ENCODE results near the gene TTYH3. TPM values are rescaled to one million over a fixed set of nuclear protein-coding genes. Genes with fewer than 3 reads are reported as not detected.

The TTYH3 gene
- total and polyA plus RNA-seq, 9 of the 15 experiments (the other 6 are each of a cell fraction or from before 2014, with no cell fraction given) = 0.01 to 5.5 (median 1.1) TPM

- ChIA-PET POLR2A (interaction anchor here (0.7 kb wide), 2 partner anchors 23 to 32 kb away, joined by 3 read pairs; no protein-coding TSS in a partner anchor), CTCF (ENCODE audit: low intra/inter-chr PET ratio) (no interaction called here)
- no peak for ATAC-seq
- intact Hi-C loops (cut with micrococcal nuclease) = loop anchor here (10.0 kb wide), 1 partner anchor 121 kb away; no protein-coding TSS in a partner anchor
- Histone ChIP-seq H3K9me1 (ENCODE audit: control insufficient read depth, insufficient read depth, low read length) (no peaks in the 10 kb centered on the region), H3K4me2 (ENCODE audit: insufficient read depth, low read length) (no peak overlapping the region), H3K9ac (ENCODE audit: insufficient read depth in 1 of 2, low read depth in 2 of 2, low read length in 2 of 2) (no peak overlapping the region), H3K27me3 (ENCODE audit: control insufficient read depth in 2 of 2, insufficient read depth in 2 of 2, low read length in 2 of 2) (peaks cover 42 to 70% of the 10 kb centered on the region in 2 experiments; a peak in 4 of 5 replicates), H3K9me3 (replicated peaks; ENCODE audit: control insufficient read depth, insufficient read depth, low read depth, low read length) (no peaks in the 10 kb centered on the region), H2AFZ (ENCODE audit: low read depth, low read length) (no peak overlapping the region), H3K27ac (ENCODE audit: extremely low read depth, low read depth, low read length) (no peak overlapping the region), H3K79me2 (ENCODE audit: control insufficient read depth, insufficient read depth, low read length) (no peaks in the 10 kb centered on the region), H3K4me3 (no peak overlapping the region), H3K36me3 (ENCODE audit: control insufficient read depth, insufficient read depth, low read length) (no peaks in the 10 kb centered on the region), H4K20me1 (replicated peaks; ENCODE audit: control insufficient read depth, insufficient read depth, low read length) (0 out of 2 replicates have a peak, but pooled peaks cover 5% of the 10 kb centered on the region), H3K4me1 (replicated peaks in 1 of 2; ENCODE audit: control insufficient read depth in 2 of 2, insufficient read depth in 2 of 2, low read length in 2 of 2) (peaks cover 0 to 32% of the 10 kb centered on the region in 2 experiments; a peak in 2 of 5 replicates)
- DNase-seq (ENCODE audit: extremely low read depth in 1 of 4, low spot score in 3 of 4) = no peak
- 9% methylated on average over 14 of the region's 14 CpGs for WGBS (ENCODE audit: insufficient coverage, low coverage, missing lambda C conversion rate)
- FAIRE-seq = no peak
- no TSS peak for BruUV-seq (replicated peaks)
- in situ Hi-C loops (cut with MboI) = no loop called here
- no peak for TF ChIP-seq ZNF274 (IDR thresholded peaks at IDR 0.05; ENCODE audit: borderline replicate concordance, low read depth, low read length)
- no peak for TF ChIP-seq SRSF7 (optimal IDR thresholded peaks at IDR 0.05; ENCODE audit: low read depth, low read length)
- no peak for TF ChIP-seq ZZZ3 (IDR thresholded peaks at IDR 0.05)
- no peak for TF ChIP-seq PPARD (CRISPR knock-in tag; IDR thresholded peaks at IDR 0.05)
- no peak for TF ChIP-seq THAP12 (CRISPR knock-in tag; IDR thresholded peaks at IDR 0.05)
- TF ChIP-seq BRD4 (IDR thresholded peaks at IDR 0.05) = no peak
- TF ChIP-seq ATF4 (CRISPR knock-in tag; IDR thresholded peaks at IDR 0.05) = no peak
- TF ChIP-seq TRIM24 (IDR thresholded peaks at IDR 0.05) = no peak
- no peak for TF ChIP-seq ZNF23 (CRISPR knock-in tag; IDR thresholded peaks at IDR 0.05)
- TF ChIP-seq E2F6 (IDR thresholded peaks at IDR 0.05; ENCODE audit: borderline replicate concordance in 1 of 2, extremely low read depth in 1 of 2, insufficient read depth in 1 of 2, insufficient read length in 1 of 2, low read depth in 1 of 2, low read length in 1 of 2, poor library complexity in 1 of 2, severe bottlenecking in 1 of 2) = no peak
- no peak for TF ChIP-seq BDP1 (IDR thresholded peaks at IDR 0.05; ENCODE audit: insufficient read depth, insufficient read length)
- TF ChIP-seq CLOCK (CRISPR knock-in tag; IDR thresholded peaks at IDR 0.05; ENCODE audit: borderline replicate concordance) = no peak
- no peak for TF ChIP-seq STAT6 (CRISPR knock-in tag; IDR thresholded peaks at IDR 0.05)
Measured at GRCh38 chr7:2686101-2686500, 54.3 kb downstream of the TTYH3 start.
